Measurements from ENCODE around the gene TMIGD1.

The TMIGD1 gene, protein sequence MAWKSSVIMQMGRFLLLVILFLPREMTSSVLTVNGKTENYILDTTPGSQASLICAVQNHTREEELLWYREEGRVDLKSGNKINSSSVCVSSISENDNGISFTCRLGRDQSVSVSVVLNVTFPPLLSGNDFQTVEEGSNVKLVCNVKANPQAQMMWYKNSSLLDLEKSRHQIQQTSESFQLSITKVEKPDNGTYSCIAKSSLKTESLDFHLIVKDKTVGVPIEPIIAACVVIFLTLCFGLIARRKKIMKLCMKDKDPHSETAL

DNA sequence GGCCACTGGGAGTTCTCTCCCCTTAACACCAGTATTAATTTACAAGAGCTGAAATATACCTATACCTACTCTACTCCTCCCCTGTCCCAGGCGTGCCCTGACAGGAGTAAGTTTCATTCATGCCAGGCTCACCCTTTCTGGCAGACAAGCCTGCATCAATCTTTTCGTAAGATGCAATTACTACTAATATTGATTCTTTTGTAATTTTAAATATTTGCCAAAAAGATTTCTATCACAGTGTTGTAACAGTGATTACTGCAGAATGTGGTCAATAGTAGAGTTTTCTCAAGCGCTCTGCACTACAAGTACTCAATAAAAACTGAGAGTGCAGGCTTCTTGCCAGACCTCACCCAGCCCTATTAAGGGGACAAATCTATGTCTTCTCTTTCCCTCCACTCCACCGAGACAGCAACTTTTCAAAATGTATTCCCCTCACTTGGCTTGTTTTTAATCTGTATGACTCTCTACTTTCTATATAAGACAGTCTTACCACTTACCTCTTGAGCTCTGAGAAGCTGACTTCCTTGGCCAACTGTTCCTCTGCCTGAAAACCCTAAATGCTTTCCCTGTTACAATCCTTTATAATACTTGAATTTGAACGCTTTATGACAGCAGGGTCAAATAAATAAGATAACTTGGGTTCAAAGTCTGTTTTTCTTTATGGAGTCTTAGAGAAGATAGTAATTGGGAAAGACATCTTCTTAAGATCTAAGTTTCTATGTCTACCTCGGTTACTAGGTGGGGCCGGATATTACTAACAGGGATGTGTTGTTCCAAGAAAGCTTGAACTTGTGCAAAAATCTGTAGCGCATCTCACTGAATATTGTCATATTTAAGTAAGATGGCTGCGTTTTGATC lies at the start of gene TMIGD1:
TSS of gene TMIGD1 (minus strand) at position 555 of the 858 bp plus-strand sequence. CDS start 1,924 bp downstream, outside the sequence.
- no peak for DNase-seq

DNA sequence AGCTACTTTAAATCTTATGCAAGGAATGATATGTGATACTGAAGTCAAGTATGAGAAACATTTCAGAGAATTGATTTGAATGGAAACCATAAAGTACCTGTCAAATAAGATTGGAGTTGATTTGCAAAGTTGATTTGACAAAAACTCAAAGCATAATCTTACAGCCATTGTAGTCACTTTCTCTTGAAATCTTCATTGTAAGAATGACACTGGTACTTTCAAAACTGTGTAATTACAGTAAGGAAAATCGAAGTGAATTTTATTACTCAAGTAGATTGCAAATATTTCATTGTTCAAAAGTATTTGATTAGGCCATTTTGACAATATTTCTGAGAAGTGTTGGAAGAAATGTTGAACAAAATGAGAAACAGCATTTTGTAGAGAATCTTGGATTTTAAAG lies 48.5 kb upstream of the TMIGD1 start:
- DNase-seq = no peak

DNA sequence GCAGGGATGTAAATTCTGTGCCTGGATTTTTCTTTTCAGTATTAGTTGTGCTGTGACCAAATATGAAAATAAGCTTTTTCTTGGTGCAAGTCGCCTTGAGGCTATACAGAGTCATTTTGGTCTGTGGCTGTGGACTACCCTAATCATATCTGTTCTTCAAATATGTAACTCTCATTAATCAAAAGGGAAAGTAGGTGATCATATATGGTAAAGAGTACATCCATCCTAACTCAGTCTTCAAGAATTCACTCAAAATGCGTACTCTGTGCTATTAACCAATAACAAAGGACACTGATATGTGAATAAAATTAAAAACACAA lies 47.4 kb upstream of the TMIGD1 start:
- DNase-seq = no peak

GRCh38 chr17:30380643-30381339 lies 46.9 kb upstream of the TMIGD1 start:
- no peak for DNase-seq

DNA sequence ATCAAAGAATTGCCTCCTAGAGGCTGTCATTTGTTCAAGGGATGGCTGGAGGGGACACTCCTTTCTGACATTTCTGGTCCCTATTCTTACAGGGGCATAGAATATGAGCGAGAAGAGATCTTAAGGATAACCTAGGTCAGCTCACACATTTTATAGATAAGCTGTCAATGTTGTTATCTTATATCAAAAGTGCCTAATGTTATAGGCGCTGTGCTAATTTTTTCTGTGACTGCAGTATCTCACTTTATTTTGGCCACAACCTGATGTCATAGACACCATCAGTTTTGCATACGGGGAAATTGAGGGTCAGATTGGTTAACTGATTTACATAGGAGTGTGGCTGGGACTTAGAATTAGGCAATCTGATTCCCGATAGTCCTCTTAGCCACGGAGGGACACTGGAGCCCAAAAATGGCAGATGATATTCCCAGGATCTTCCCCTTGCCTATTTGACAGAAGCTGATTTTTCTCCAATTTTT lies 46.1 kb upstream of the TMIGD1 start:
- no peak for DNase-seq

DNA sequence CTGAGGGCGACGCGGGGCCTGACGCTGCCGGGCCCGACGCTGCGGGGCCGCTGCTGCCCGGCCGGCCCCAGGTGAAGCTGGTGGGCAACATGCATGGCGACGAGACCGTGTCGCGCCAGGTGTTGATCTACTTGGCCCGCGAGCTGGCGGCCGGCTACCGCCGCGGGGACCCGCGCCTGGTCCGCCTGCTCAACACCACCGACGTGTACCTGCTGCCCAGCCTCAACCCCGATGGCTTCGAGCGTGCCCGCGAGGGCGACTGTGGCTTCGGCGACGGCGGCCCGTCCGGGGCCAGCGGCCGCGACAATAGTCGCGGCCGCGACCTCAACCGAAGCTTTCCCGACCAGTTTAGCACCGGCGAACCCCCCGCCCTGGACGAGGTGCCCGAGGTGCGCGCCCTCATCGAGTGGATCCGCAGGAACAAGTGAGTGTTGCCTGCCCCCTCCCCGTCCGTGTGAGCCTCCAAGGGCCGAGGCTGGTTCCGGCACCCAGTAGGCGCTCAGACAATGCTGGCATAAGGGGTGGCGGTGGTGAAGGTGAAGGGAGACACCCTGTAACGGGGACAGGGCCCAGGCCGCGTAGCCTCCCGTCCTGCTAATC lies 45.5 kb upstream of the TMIGD1 start:
- no peak for DNase-seq

GRCh38 chr17:30378825-30379302 lies 45.0 kb upstream of the TMIGD1 start, which contains the start of gene CPD:
CPD (plus strand) TSS chr17:30378927; CDS start chr17:30378981, 54 bp downstream.
- peak; percentile 91 for DNase-seq

GRCh38 chr17:30378241-30378824 lies 44.5 kb upstream of the TMIGD1 start:
- no peak for DNase-seq

DNA sequence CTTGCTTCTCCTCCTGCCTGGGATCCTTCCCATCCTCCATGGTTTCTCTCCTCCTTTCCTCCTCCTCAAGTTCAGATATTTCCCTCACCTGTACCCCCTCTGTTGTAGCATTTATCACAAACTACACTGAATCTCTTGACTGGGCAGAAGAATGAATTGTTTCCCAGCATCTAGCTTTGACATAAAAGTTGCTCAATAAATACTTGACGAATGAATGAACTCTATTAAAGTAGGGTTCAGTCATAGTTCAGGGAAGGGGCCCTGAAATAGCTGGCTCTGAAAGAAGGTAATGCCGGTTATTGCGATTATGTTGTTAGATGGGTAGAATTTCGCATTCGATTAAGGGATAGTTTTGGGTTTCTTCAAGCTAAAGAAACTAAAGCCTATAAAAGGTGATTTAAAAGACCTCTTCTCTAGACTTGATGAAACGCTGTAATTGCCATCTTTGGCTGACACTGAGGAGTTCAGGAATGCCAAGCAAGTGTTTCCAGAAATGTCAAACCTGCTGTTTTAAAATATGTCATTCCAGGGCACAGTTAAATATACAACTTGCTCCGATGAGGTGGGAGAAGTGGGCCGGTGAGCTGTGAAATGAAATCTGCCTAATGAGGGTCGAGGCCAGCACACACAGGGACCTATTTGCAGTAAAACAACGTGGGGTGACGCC lies 43.9 kb upstream of the TMIGD1 start:
- no peak for DNase-seq

DNA sequence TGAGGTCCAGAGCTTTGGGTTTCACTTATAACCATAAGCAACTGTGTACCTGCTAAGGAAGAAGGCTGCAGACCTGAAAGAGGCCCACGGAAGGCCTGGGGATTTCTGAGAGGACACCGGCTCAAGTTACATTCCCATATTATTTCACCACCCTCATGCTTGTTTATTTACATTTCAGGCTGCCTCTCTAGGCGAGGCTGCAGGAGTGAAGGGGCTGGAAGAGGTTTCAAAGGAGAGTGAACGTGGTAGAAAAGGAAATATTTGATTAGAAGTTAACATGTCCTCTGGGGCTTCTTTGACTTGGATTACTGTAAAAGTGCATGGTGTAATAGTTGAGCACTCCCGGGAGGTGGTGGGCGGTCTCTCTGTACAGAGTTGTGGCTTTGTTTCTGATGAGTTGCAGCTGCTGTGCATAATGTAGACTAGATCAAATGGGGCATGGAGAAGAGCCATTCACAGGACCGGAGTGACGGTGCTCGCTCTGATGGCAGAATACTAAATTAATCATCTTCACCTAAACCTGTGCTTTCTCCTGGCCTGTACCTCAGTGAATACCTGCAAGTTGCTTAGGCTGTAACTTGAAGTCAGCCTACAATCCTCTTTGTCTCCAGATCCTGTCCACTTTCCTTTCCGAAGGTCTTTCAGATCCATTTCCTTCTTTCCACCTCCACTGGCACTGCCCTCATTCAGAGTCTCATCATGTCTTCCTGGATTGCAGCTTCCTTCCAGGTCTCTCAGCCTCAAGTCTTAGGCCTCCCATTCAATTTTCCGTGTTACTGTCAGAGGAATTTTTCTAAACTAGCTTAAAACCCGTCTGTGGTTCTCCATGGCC lies 43.0 kb upstream of the TMIGD1 start:
- no peak for DNase-seq

- DNase-seq = no peak
These were observed 41.8 kb upstream of the TMIGD1 start for GRCh38 chr17:30375661-30376060.

- no peak for DNase-seq
These were observed 38.9 kb upstream of the TMIGD1 start for GRCh38 chr17:30372755-30373154.

DNA sequence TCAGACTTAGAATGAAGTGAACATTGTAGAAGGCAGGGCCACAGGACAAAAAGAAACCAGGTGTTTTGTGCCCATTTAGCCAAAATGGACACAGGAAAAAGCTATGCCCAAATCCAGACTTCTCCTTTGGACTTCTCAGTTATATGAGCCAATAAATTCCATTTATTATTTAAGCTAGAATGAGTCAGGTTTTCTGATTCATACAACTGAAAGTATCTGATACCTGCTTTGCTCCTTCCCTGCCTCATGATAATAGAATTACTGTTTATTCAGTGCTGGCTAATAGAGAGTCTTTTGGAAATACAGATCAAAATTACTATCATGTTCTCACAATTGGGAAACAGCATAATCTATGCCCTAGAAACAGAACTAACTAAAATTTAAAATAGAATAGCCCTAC lies 36.1 kb upstream of the TMIGD1 start:
- no peak for DNase-seq

GRCh38 chr17:30368912-30369720 lies 35.3 kb upstream of the TMIGD1 start:
- DNase-seq = no peak

GRCh38 chr17:30366536-30366935 lies 32.7 kb upstream of the TMIGD1 start:
- DNase-seq = no peak

GRCh38 chr17:30363715-30364202 lies 29.9 kb upstream of the TMIGD1 start:
- DNase-seq = peak; percentile 6

- no peak for DNase-seq
These were observed 28.0 kb upstream of the TMIGD1 start for GRCh38 chr17:30361766-30362279.

DNA sequence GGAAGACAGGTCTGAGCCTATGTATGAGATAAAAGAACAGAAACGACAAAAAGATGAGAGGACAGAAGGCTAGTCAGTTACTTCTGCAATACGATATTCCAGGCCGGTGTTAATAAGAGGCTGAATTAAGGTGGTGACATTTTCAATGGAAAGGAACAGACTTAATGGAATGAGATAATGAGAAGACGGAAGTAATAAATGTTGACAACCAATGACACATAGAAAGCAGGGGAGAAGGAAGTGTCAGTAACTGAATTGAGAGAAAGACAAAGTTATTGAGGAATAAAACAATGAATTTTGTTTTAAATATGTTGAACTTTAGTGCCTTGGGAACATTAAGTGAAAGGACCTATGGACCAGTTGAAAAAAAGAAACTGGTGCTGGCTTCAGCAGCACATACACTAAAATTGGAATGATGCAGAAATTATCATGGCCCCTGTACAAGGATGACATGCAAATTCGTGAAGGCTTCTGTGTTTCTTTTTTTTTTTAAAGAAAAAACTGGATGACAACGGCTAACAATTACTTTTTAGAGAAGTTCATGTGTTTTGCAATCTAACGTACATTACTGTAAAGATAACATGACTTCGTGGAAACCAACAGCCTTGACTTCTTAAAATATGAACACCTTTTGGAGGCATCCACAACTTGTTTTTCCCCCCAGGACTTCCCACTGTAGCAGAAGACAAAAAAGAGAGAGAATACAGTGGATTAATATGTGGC lies 26.4 kb upstream of the TMIGD1 start:
- DNase-seq = no peak
